GM18907 (cell line): ENCODE results near the gene SDC3.

ENCODE experiments used
- ATAC-seq: cut with Tn5 transposase; IDR thresholded peaks from one replicate; pipeline ENCODE4 v1.9.1; 2021; ENCODE audit warnings: mild to moderate bottlenecking, moderate library complexity; ENCODE audit not compliant: unreplicated experiment

Gene SDC3

DNA sequence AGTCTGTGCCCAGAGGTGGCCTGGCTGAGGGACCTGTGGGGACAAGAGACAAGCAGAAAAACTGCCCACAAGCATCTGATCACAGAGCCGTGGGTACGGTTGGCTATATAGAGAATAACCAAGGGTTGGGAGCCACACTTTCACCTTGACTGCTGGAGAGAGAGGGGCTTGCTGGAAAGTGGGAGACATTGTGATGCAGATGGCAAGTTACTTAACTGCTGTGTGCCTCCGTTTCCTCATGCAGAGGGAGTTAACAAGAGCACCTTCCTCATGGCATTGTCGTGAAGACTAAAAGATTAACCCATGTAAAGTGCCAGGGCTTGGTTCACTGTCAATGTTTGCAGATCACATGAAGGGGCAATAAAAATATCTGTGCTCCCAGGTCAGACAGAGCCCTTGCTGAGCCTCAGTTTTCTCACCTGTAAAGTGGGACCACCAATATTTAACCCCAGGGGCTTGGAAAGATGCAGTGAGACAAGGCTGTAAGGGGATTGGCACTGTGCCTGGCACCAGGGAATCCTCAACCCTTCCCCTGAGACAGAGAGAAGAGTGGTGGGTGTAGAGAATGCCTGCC lies 52.8 kb downstream of the SDC3 start:
- ATAC-seq, result no peak

DNA sequence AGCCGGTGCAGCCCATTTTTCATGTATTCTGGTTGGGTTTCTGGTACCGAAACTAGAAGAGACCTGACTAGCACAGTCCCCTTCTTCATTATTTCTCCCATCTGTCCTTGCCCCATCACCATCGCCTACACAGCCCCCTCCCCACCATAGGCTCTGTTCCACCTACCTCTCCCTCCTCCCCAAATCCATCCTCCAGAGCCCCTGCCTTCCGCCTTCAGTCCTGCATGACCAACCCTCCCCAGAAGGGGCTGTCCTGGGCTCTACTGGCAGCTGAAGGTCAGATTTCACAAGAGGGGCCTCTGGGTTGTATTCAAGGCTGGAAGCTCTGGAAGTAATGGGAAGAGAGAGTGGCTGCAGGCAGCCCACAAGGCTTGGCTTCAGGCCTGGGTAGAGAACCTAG lies 55.2 kb downstream of the SDC3 start:
- no peak for ATAC-seq

DNA sequence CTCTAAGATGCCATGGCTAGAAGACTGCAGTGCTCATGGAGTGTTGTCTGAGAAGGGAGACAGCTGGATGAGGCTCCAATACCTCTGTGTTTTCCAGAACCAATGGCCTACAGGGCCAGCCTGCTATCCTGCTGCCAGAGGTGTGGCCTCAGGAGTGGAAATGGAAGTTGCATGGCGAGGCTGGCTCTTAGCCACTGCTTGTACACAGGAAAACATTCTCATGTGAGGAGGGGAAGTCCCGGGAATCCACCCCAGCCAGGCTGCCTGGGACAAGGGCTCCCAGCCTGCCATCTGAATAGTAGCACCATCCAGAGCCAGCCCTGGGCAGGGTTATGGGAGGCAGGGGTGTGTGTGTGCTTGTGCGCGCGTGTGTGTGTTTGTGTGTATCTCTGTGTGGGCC lies 56.5 kb downstream of the SDC3 start:
- ATAC-seq, result no peak

DNA sequence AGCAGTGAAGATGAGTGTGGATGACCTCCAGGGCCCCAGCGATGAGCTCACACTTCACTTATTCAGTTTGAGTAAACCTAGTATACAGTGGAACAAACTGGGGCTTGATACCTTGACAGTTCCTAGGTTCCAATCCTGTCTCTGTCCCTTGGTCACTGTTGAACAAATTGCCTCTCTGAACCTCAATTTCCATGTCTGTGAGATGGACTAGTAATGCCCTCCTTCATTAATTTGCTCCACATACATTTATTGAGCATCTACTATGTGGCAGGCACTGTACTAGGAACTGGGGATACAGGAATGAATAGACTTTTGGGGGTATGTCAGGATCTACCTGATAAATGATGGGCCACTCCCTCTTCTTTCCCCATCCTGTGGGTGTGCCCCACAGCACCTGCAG lies 57.3 kb downstream of the SDC3 start:
- no peak for ATAC-seq

DNA sequence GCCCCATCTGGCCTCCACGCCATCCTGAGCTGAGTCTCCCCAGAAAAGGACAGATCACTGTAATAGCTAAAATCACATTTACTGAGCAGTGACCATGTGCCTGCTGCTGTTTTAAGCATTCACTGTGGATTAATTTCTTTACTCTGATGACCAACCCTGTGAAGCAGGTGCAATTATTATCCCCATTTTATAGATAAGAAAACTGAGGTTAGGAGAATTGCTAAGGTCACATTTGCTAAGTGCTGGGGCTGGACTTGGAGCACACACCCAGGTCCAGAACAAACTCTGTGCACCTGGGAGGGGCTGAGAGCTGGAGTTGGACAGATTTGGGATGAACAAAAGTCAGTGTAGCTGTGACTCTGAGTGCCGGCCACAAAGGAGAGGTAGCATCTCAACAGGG lies 58.0 kb downstream of the SDC3 start:
- ATAC-seq, result no peak

DNA sequence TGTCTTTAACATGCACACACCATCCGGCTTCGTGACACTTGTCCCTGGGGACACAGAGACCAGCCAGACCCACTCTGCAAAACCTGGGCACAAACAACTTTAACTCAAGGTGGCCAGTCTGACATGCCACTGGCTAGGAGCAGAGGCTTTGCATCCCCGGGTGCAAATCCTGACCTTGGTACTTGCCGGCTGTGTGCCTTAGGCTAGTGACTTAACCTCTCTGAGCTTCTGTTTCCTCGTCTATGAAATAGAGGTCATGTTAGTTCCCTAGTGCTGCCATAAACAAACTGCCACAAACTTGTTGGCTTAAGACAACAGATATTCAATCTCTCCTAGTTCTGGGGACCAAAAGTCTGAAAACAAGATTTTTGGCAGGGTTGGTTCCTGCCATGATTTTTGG lies 60.4 kb downstream of the SDC3 start:
- ATAC-seq, result no peak

DNA sequence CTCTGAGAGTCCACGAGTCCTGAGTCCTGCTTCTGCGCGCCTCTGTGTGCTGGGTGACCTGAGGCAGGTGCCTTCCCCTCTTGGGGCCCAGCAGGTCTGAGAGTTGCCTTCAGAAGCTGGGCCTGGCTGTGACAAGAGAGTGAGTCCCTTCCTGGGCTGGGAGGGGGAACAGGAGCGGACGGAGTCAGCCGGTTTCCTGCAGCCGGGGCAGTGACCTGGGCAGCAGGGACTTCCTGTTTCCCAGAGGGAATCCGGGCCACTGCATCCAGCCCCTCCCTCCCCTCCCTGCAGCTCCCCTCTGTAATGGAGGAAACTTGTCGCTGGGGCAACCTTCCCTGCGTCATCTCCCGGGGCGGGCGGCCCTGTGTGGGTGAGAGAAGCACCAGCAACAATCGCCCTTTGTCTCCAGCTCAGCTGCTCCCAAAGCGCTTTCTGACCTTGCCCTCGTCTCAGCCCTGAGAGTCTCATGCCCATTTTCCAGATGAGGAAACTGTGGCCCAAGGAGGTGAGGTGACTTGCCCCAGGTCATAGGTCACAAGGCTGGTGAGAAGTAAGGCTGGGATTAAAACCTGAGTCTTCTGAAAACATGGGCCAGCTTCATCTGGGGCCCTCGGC lies 61.1 kb downstream of the SDC3 start:
- no peak for ATAC-seq

DNA sequence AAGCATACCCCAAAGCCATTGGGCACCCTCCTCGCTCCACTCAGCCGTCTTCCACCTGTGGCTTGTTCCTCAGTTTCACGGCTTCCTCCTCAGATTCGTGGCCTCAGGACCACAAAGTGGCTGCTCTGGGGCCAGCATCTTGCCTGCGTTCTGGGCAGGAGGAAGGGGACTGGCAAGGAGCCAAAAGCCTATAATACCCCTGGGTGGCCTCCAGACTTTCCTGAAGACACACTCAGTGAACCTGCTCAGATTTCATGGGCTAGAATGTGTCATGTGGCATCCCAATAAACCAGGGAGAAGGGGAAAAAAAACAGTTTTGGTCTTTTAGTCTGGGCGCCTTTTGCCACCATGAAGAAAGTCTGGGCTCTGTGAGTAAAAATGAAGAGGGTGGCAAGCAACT lies 62.0 kb downstream of the SDC3 start:
- no peak for ATAC-seq

DNA sequence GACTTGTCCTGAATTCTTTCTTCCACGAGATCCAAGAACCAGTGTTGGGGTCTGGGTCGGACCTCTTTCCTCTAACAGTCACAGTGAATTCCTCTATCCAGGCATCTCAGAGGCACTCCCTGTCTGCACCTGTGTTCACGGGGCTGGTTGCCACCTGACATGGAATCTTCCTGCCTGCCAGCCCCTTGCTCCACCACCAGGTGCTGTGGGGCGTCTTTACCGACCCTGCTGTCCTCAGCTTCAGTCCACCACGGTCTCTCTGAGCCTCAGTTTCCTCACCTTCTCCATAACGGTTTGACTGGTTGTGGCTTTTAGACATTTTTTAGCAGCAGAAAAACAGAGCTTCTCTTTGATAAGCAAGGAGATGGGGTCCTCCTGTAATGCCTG lies 62.7 kb downstream of the SDC3 start:
- no peak for ATAC-seq

DNA sequence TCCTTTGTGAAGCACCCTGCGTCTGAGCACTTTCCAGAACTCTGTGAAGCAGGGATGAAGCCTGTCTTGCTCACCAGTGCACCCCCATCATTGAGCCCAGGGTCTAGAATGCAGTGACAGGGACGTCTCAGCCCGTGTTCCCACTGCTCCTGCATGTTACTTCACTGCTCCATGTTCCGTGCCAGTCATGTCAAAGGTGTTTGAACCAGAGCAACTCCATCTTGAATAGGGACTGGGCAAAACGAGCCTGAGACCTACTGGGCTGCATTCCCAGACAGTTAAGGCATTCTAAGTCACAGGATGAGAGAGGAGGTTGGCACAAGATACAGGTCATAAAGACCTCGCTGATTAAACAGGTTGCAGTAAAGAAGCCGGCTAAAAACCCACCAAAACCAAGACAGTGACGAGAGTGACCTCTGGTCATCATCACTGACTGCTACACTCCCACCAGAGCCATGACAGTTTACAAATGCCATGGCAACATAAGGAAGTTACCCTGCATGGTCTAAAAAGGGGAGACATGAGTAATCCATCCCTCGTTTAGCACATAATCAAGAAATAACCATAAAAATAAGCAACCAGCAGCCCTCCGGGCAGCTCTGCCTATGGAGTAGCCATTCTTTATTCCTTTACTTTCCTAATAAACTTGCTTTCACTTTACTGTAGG lies 63.2 kb downstream of the SDC3 start:
- ATAC-seq, result no peak

DNA sequence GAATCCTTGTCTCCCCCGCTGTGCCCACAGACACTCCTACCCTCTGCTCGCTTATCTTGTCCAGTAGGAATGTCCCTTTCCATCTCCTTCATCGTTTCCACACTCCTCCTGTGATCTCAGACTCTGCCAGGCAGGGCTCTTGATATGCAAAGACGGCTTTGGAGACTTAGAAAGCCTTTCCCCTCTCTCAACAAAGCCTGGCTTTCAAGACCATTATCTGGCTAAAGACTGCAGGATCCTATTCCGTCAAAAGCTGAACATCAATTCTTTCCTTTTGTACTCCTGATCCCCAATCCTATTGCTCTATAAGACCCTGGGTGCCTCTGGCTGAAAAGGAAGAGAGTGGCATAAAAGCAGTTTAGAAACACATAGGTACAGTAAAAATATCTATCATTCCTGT lies 63.9 kb downstream of the SDC3 start:
- ATAC-seq, result no peak

DNA sequence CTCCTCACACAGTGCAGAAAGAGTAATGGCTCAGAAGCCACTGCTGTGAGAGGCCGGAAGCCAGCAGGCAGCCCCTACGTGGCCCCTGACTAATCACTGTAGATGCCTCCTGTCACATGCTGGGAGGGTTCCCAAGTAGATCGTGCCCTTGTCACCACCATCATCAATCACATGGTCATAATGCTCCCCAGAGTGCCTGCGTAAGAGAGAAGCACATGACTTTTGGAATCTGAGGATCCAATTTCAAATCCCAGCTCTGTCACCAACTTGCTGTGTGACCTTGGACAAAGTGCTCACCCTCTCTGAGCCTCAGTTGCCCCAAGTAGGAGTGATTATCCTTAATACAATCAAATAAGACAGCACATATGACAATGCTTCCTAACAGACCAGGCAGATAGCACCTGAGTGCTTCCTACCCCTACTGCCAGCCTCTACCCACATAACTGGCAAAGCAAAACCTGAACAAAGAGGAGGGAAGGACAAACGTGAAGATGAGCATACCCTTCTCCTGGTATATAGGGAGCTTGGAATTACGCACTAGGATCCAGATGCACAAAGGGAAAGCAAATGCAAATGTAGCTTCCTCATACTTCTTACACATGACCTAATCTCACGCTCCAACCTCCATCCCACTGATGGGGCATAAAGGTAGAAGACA lies 65.7 kb downstream of the SDC3 start:
- no peak for ATAC-seq

DNA sequence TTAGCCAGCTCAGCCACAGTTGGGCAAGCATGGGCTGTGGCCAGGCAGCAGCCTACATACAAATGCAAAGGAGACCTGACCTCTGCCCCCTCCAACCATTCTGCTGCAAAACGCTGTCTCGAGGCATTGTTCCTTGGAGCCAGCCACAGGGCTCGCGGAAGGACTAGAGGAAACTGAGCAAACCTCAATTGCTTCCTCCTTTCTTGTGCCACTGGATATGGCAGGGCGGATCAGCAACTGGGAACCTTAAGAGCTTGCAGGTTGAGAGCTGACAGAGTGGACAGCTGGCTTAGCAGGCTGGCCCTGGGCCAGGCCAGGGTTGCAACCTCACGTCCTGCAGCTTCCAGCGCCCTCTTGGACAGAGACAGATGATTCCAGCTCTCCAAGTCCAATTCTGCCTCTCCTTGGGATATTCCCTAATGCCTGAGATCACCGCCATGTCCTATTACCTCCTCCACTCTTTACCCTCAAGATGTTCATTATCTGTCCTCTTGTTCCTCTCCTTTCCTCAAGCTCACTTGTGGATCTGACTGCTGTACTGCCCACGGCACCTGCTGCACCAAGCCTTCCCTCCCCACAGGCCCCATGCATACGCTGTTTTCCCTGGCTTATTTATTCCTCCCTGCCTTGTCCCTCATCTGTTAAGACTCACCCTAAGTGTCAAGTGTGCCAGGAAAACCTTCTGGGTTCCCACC lies 67.5 kb downstream of the SDC3 start:
- no peak for ATAC-seq

DNA sequence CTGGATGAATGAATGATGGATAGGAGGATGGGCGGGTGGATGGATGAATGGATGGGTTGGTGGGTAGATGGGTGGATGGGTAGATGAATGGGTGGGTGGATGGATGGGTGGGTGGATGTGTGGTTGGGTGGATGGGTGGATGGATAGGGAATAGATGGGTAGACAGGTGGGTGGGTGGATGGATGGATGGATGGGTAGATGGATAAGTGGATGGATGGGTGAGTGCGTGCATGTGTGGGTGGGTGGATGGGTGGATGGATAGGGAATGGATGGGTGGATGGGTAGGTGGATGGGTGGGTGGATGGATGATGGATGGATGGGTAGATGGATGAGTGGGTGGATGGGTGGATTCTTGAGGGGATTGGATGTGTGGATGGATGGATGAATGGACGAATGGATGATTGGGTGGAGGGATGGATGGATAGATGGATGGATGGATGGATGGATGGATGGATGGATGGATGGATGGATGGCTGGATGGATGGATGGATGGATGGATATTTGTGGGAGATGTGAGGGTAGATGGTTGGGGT lies 68.7 kb downstream of the SDC3 start:
- ATAC-seq, result no peak

DNA sequence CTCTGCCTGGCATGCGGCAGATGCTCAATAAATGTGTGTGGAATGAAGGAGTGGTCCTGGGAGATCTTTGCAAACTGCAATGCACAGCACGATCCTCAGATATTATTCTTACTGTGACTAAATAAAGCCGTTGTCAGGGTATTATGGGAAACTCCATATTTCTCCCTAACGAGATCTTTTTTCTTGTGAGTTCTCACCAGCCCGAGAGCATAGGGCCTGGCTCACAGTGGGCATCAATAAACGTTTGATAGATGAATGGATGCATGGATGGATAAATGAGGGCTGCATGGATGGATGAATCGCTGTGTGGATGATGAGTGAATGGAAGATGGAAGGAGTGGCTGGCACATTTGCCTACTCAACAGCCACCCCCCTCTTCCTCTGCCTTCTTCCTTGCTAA lies 69.6 kb downstream of the SDC3 start:
- no peak for ATAC-seq

DNA sequence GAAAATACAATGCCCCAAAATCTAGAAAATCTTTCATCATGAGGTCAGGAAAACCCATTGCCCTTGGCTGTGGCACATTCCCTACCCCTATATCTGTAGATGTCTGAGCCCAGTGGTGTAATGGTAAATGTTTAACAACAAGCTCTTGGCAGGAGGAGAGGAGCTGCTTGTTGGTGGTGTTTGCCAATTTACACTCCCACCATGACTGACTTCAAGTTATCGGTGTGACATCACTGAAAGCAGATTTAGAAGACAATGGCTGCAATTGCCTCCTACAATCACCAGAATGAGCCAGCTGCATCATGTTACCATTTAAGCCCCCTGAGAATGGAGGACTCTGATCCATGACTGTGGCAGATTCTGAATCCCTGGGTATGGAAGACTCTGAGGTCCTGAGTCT lies 70.9 kb downstream of the SDC3 start:
- ATAC-seq, result no peak

DNA sequence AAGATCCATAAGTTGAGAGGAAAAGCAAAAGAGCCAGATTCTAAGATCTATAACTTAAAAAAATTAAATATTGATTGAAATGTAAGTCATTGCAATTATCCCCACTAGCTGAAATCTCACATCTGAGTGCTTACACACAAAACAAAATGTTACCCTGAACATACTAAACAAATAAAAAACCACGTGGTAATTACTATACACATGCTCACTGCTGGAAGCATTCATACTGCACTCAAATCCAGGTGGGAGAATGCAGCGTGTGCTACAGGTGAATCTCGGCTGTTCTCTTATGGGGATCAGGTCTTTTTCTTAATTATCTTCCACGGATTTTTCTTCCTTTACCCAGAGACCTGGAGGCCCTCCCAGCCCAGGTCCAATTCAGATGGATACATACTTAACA lies 74.3 kb downstream of the SDC3 start:
- ATAC-seq, result no peak

DNA sequence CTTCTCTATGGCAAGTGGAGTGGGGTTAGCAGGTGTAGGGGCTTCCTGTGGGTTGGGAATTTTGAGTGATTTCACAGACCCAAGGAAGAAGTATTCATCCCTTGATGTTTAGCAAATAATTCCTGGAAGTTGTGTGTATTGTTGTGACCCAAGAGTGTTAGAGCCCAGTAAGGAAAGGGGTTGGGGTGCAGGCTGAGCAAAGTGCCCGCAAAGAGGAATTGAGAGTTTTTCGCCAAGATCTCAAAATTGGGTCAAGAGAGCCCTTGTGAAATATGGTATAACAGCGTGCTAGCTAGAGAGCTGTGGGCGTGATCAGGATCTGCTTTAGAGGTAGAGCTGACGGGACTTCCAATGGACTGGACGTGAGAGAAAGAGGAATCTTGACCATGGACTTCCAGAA lies 78.0 kb downstream of the SDC3 start:
- ATAC-seq, result no peak

DNA sequence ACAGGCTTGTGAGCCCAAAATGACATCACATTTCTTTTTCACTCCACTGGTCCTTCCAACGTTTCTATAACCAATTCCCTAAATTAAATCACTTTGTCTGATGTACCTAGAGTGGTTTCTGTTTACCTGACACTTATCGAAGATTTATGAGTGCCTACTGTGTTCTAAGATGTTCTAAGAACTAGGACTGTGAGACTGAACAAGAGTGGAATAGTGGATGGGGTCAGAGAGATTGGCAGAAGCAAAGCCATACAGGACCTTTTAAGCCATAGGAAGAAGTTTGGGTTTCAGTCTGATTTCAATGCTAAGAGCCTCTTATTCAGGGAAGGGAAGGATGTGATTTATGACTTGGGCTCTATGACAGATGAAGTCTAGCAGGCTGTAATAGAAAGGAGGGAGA lies 78.7 kb downstream of the SDC3 start:
- no peak for ATAC-seq

DNA sequence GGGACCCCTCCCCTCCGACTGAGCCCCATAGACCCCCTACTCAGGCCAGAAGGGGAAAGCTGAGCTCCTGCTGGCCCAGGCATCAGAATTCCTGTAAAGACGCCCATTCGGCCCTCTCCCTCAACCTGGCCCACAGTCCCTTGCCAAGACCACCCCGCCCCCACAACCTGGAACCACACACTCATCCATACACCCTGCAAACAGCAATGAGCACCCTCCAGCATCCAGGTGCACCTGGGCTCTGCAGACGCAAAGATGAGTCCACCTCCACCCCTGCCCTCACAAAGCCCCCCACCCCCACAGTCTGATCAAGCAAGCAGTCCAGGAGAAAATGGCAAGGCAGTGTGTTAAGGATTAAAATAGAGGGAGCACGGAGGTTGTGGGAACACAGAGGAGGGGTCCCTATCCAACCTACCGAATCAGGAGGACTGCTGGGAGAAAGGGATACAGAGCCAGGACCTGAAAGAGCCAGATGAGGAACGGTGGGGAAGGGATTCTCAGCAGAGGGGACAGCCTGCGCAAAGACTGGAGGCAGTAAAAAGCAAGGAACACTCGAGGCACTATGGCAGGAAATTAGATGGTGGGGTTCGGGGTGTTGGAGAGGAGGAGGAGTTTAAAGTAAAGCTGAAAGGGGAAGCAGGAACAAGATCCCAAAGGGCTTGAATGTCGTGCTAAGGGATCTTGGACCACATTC lies 83.7 kb downstream of the SDC3 start:
- no peak for ATAC-seq
